H9 (cell line): ENCODE results near the gene MAD1L1. TPM values are rescaled to one million over a fixed set of nuclear protein-coding genes. Genes with fewer than 3 reads are reported as not detected.

Experiments
- DNase-seq: peaks from one replicate; pipeline ENCODE4 v3.0.0-alpha.2; 2017
- H2AFZ ChIP-seq: one replicate; pipeline ENCODE4 v1.6.1; 2013; ENCODE audit warnings: mild to moderate bottlenecking, low read length, control low read depth, moderate library complexity
- H2AK5ac ChIP-seq: 2 replicates; pipeline ENCODE4 v1.6.1; 2013; ENCODE audit warnings: low read length, control low read depth, mixed read lengths; ENCODE audit not compliant: insufficient read length
- H2BK120ac ChIP-seq: one replicate; pipeline ENCODE4 v1.6.1; 2013; ENCODE audit warnings: low read depth, mild to moderate bottlenecking, low read length, control low read depth, inconsistent platforms; ENCODE audit not compliant: poor library complexity, severe bottlenecking
- H2BK12ac ChIP-seq: 2 replicates; pipeline ENCODE4 v1.6.1; 2013; ENCODE audit warnings: low read length, control low read depth, mixed read lengths, low read depth; ENCODE audit not compliant: insufficient read length
- H2BK15ac ChIP-seq: 2 replicates; pipeline ENCODE4 v1.6.1; 2013; ENCODE audit warnings: low read depth, low read length, control low read depth
- H2BK20ac ChIP-seq: one replicate; pipeline ENCODE4 v1.6.1; 2013; ENCODE audit warnings: low read depth, mild to moderate bottlenecking, low read length, control low read depth, inconsistent platforms; ENCODE audit not compliant: poor library complexity, severe bottlenecking
- H2BK5ac ChIP-seq: 2 replicates; pipeline ENCODE4 v1.6.1; 2013; ENCODE audit warnings: low read length, control low read depth, mixed read lengths; ENCODE audit not compliant: insufficient read length
- H3K14ac ChIP-seq: 2 replicates; pipeline ENCODE4 v1.6.1; 2013; ENCODE audit warnings: low read length, control low read depth; ENCODE audit not compliant: insufficient read depth
- H3K18ac ChIP-seq: 2 replicates; pipeline ENCODE4 v1.6.1; 2013; ENCODE audit warnings: low read depth, mild to moderate bottlenecking, mixed read lengths, low read length, control low read depth; ENCODE audit not compliant: insufficient read length
- H3K23ac ChIP-seq: 2 replicates; pipeline ENCODE4 v1.6.1; 2013; ENCODE audit warnings: low read length, control low read depth, mixed read lengths, low read depth; ENCODE audit not compliant: insufficient read length
- H3K23me2 ChIP-seq: 2 replicates; pipeline ENCODE4 v1.6.1; 2013; ENCODE audit warnings: low read depth, mild to moderate bottlenecking, mixed read lengths, low read length, control low read depth; ENCODE audit not compliant: insufficient read length, poor library complexity, severe bottlenecking
- H3K27ac ChIP-seq: 2 replicates; pipeline ENCODE4 v1.5.1; 2013; ENCODE audit warnings: low read length, control low read depth, mixed read lengths, low read depth; ENCODE audit not compliant: insufficient read length
- H3K27me3 ChIP-seq: 2 replicates; pipeline ENCODE4 v1.6.1; 2013; ENCODE audit warnings: low read length, control low read depth, inconsistent platforms; ENCODE audit not compliant: insufficient read depth
- H3K4ac ChIP-seq: 2 replicates; pipeline ENCODE4 v1.6.1; 2013; ENCODE audit warnings: low read depth, mild to moderate bottlenecking, control low read depth, inconsistent platforms, low read length, moderate library complexity
- H3K4me1 ChIP-seq: 2 replicates; pipeline ENCODE4 v1.6.1; 2013; ENCODE audit warnings: low read length, control low read depth, inconsistent platforms; ENCODE audit not compliant: insufficient read depth
- H3K4me2 ChIP-seq: 2 replicates; pipeline ENCODE4 v1.6.1; 2013; ENCODE audit warnings: low read length, control low read depth, mixed read lengths; ENCODE audit not compliant: insufficient read length, insufficient read depth
- H3K56ac ChIP-seq: 2 replicates; pipeline ENCODE4 v1.6.1; 2013; ENCODE audit warnings: low read depth, mild to moderate bottlenecking, mixed read lengths, low read length, control low read depth; ENCODE audit not compliant: insufficient read length
- H3K79me1 ChIP-seq: 2 replicates; pipeline ENCODE4 v1.6.1; 2013; ENCODE audit warnings: low read depth, mild to moderate bottlenecking, moderate library complexity, low read length, control low read depth, inconsistent platforms; ENCODE audit not compliant: insufficient read depth, poor library complexity, severe bottlenecking
- H3K79me2 ChIP-seq: 2 replicates; pipeline ENCODE4 v1.6.1; 2013; ENCODE audit warnings: low read length, control low read depth, inconsistent platforms; ENCODE audit not compliant: insufficient read depth
- H3K9ac ChIP-seq: 2 replicates; pipeline ENCODE4 v1.6.1; 2013; ENCODE audit warnings: low read length, control low read depth, mixed read lengths; ENCODE audit not compliant: insufficient read length; ENCODE audit errors: extremely low read depth
- H3K9me3 ChIP-seq: one replicate; pipeline ENCODE4 v1.6.1; 2013; ENCODE audit warnings: low read depth, low read length, inconsistent platforms; ENCODE audit not compliant: control insufficient read depth
- H3T11ph ChIP-seq: one replicate; pipeline ENCODE4 v1.6.1; 2013; ENCODE audit warnings: mild to moderate bottlenecking, low read length, control low read depth, inconsistent platforms
- H4K20me1 ChIP-seq: one replicate; pipeline ENCODE4 v1.6.1; 2013; ENCODE audit not compliant: control insufficient read depth, insufficient read length, insufficient read depth
- H4K5ac ChIP-seq: 2 replicates; pipeline ENCODE4 v1.6.1; 2013; ENCODE audit warnings: low read depth, mild to moderate bottlenecking, mixed read lengths, low read length, control low read depth; ENCODE audit not compliant: insufficient read length
- H4K8ac ChIP-seq: replicated peaks from 2 replicates; pipeline ENCODE4 v1.6.1; 2013; ENCODE audit warnings: low read length, control low read depth, mixed read lengths, low read depth; ENCODE audit not compliant: insufficient read length
- H4K91ac ChIP-seq: 2 replicates; pipeline ENCODE4 v1.6.1; 2013; ENCODE audit warnings: low read depth, mild to moderate bottlenecking, moderate library complexity, mixed read lengths, low read length, control low read depth; ENCODE audit not compliant: insufficient read length
- H3K27ac Mint-ChIP-seq, 3 experiments: 2 replicates in 2 of 3; 3 replicates in 1 of 3; pipeline ENCODE4 v1.8.0; 2020 to 2021; ENCODE audit warnings: mixed read lengths in 3 of 3, mild to moderate bottlenecking in 1 of 3, moderate library complexity in 1 of 3
- H3K27me3 Mint-ChIP-seq: 2 replicates; pipeline ENCODE4 v1.8.0; 2021; ENCODE audit warnings: low read depth, mild to moderate bottlenecking, moderate library complexity, mixed read lengths
- H3K36me3 Mint-ChIP-seq, 3 experiments: 2 replicates in 2 of 3; 3 replicates in 1 of 3; pipeline ENCODE4 v1.8.0; 2020 to 2021; ENCODE audit warnings: low read depth in 3 of 3, mixed read lengths in 3 of 3; ENCODE audit not compliant: insufficient read depth in 1 of 3
- H3K4me1 Mint-ChIP-seq, 2 experiments: 2 replicates each; pipeline ENCODE4 v1.8.0; 2020; ENCODE audit warnings: mixed read lengths in 2 of 2
- H3K4me3 Mint-ChIP-seq, 2 experiments: 2 replicates in 1 of 2; 3 replicates in 1 of 2; pipeline ENCODE4 v1.8.0; 2020 to 2021; ENCODE audit warnings: mild to moderate bottlenecking in 2 of 2, mixed read lengths in 2 of 2, moderate library complexity in 1 of 2
- H3K9me3 Mint-ChIP-seq, 2 experiments: 2 replicates in 1 of 2; 3 replicates in 1 of 2; pipeline ENCODE4 v1.8.0; 2020; ENCODE audit warnings: mild to moderate bottlenecking in 2 of 2, mixed read lengths in 2 of 2, moderate library complexity in 1 of 2
- WGBS: extraction: QIAGEN DNeasy Blood & Tissue Kit; methylation state at CpG from one replicate; pipeline ENCODE4 v1.1.7; 2013; ENCODE audit warnings: missing lambda C conversion rate, low lambda C conversion rate, mixed read lengths; ENCODE audit not compliant: insufficient read length; ENCODE audit errors: extremely low coverage; 5-methylcytosine and 5-hydroxymethylcytosine counted together
- total RNA-seq: library from RNA; stranded (reverse); gene quantifications from 2 replicates; pipeline ENCODE4 v1.2.1, GENCODE V29; 2021
- TF ChIP-seq, protein P1 (sequence below): fragments of 200-600 bp; sonication (generic); conservative IDR thresholded peaks from 3 replicates; pipeline ENCODE4 v1.8.0; 2021; ENCODE audit warnings: antibody characterized with exemption, mild to moderate bottlenecking

Gene MAD1L1
- total RNA-seq, 1 experiment from 2014 or later: 39.0 TPM

- Histone ChIP-seq H3K23ac (no peak overlapping the region), H3K79me2 (no peaks in the 10 kb centered on the region), H3K9ac (no peak overlapping the region), H4K91ac (no peak overlapping the region), H3K56ac (no peak overlapping the region), H2AFZ (no peak overlapping the region), H2BK15ac (no peak overlapping the region), H2AK5ac (no peak overlapping the region), H4K20me1 (no peaks in the 10 kb centered on the region), H2BK5ac (no peak overlapping the region), H3K27me3 (no peaks in the 10 kb centered on the region), H4K8ac (no peak overlapping the region), H3K9me3 (no peaks in the 10 kb centered on the region), H2BK12ac (no peak overlapping the region), H3T11ph (no peak overlapping the region), H4K5ac (no peak overlapping the region), H3K18ac (no peak overlapping the region), H3K23me2 (no peaks in the 10 kb centered on the region), H3K4me2 (no peak overlapping the region), H3K14ac (no peak overlapping the region), H3K79me1 (no peaks in the 10 kb centered on the region), H3K4me1 (no peaks in the 10 kb centered on the region), H3K4ac (no peak overlapping the region), H2BK20ac (no peak overlapping the region), H2BK120ac (no peak overlapping the region), H3K27ac (no peak overlapping the region)
- WGBS: no CpG with 5 or more reads among the region's 40 CpGs
- Mint-ChIP-seq H3K27ac (peak overlapping the region in 1 of 3 experiments; percentile 34; a peak in 1 of 7 replicates), H3K27me3 (no peaks in the 10 kb centered on the region), H3K4me3 (no peak overlapping the region), H3K36me3 (no peaks in the 10 kb centered on the region; a peak in 2 of 7 replicates), H3K9me3 (no peaks in the 10 kb centered on the region), H3K4me1 (peaks cover 0 to 3% of the 10 kb centered on the region in 2 experiments; a peak in 1 of 4 replicates)
- TF ChIP-seq, protein P1, sequence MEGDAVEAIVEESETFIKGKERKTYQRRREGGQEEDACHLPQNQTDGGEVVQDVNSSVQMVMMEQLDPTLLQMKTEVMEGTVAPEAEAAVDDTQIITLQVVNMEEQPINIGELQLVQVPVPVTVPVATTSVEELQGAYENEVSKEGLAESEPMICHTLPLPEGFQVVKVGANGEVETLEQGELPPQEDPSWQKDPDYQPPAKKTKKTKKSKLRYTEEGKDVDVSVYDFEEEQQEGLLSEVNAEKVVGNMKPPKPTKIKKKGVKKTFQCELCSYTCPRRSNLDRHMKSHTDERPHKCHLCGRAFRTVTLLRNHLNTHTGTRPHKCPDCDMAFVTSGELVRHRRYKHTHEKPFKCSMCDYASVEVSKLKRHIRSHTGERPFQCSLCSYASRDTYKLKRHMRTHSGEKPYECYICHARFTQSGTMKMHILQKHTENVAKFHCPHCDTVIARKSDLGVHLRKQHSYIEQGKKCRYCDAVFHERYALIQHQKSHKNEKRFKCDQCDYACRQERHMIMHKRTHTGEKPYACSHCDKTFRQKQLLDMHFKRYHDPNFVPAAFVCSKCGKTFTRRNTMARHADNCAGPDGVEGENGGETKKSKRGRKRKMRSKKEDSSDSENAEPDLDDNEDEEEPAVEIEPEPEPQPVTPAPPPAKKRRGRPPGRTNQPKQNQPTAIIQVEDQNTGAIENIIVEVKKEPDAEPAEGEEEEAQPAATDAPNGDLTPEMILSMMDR: no peak
- no peak for DNase-seq
Measured at GRCh38 chr7:1897861-1898627, 334.7 kb downstream of the MAD1L1 start.
